Measurements from ENCODE around the gene SCAF11.

DNA sequence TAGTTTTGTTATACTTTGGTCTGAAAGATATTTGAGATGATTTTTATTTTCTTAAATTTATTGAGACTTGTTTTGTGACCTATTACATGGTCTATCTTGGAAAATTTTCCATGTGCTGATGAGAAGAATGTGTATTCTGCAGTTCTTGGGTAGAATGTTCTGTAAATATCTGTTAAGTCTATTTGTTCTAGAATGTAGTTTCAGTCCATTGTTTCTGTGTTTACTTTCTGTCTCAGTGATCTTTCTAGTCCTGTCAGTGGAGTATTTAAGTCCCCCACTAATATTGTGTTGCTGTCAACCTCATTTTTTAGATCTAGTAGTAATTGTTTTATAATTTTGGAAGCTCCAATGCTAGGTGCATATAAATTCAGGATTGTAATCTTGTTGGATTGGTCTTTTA lies 30.4 kb upstream of the SCAF11 start:
- no peak for TF ChIP-seq EZH2 (IDR thresholded peaks at IDR 0.05; ENCODE audit: borderline replicate concordance)
- TF ChIP-seq, protein P1, sequence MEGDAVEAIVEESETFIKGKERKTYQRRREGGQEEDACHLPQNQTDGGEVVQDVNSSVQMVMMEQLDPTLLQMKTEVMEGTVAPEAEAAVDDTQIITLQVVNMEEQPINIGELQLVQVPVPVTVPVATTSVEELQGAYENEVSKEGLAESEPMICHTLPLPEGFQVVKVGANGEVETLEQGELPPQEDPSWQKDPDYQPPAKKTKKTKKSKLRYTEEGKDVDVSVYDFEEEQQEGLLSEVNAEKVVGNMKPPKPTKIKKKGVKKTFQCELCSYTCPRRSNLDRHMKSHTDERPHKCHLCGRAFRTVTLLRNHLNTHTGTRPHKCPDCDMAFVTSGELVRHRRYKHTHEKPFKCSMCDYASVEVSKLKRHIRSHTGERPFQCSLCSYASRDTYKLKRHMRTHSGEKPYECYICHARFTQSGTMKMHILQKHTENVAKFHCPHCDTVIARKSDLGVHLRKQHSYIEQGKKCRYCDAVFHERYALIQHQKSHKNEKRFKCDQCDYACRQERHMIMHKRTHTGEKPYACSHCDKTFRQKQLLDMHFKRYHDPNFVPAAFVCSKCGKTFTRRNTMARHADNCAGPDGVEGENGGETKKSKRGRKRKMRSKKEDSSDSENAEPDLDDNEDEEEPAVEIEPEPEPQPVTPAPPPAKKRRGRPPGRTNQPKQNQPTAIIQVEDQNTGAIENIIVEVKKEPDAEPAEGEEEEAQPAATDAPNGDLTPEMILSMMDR (IDR thresholded peaks at IDR 0.05; ENCODE audit: poor library complexity): no peak

Data from hepatocyte (in vitro differentiated cells).